Peyer's patch (tissue), 4 donors: Measurements from ENCODE around the gene RPL18. TPM values are rescaled to one million over a fixed set of nuclear protein-coding genes. Genes with fewer than 3 reads are reported as not detected.
A peak's percentile ranks its signal among the peaks of the same experiment; 100 is the strongest.
"Not testable (repeated sequence)": the region's sequence is repeated elsewhere in the genome, so short reads cannot be mapped to it uniquely, and the experiment has no call there.

Experiments used
- DNase-seq, 3 donors: peaks; one replicate each; pipeline ENCODE4 v3.0.0-alpha.2; 2017 to 2019
- H3K27ac ChIP-seq, 4 donors: fragments of 200-600 bp; sonication (generic); one replicate each; pipeline ENCODE4 v1.5.1; 2016 to 2019
- H3K27me3 ChIP-seq, 2 donors: fragments of 200-600 bp; sonication (generic); one replicate each; pipeline ENCODE4 v1.5.1; 2019
- H3K36me3 ChIP-seq, 3 donors: fragments of 200-600 bp; sonication (generic); one replicate each; pipeline ENCODE4 v1.5.1; 2016 to 2019
- H3K4me1 ChIP-seq, 4 donors: fragments of 200-600 bp; sonication (generic); one replicate each; pipeline ENCODE4 v1.5.1; 2016 to 2019
- H3K4me3 ChIP-seq, 4 donors: fragments of 200-600 bp; sonication (generic); 1 replicate in 3 of 4; 2 replicates in 1 of 4; pipeline ENCODE4 v1.5.1; 2016 to 2019; ENCODE audit warnings: mild to moderate bottlenecking in 1 of 4
- H3K9me3 ChIP-seq, 4 donors: fragments of 200-600 bp; sonication (generic); one replicate each; pipeline ENCODE4 v1.5.1; 2016 to 2019; ENCODE audit warnings: mild to moderate bottlenecking in 1 of 4
- CTCF ChIP-seq, 6 experiments: fragments of 450-650 bp in 4 of 6; fragments of 200-600 bp in 2 of 6; sonication (generic) in 1 of 6; IDR thresholded peaks; one replicate each; pipeline ENCODE4 v1.5.1; 2017 to 2019; ENCODE audit warnings: antibody characterized with exemption in 6 of 6, mild to moderate bottlenecking in 3 of 6, moderate library complexity in 1 of 6
- POLR2A ChIP-seq, 2 donors: fragments of 450-650 bp; IDR thresholded peaks; one replicate each; pipeline ENCODE4 v1.5.1; 2017; ENCODE audit warnings: antibody characterized with exemption in 2 of 2, mild to moderate bottlenecking in 2 of 2, moderate library complexity in 2 of 2
- total RNA-seq, 4 donors: library from RNA; depleted of rRNA; stranded (reverse); fragments of >200 nt; gene quantifications; one replicate each; pipeline ENCODE4 v1.1.0, GENCODE V29; 2016

RPL18 gene
- total RNA-seq, 4 donors from 2014 or later = 1,077 to 1,595 (median 1,505) TPM

- H3K4me3 ChIP-seq = no peak overlapping the region
- no peak for DNase-seq
- no peaks in the 10 kb centered on the region for H3K36me3 ChIP-seq
- H3K27me3 ChIP-seq = no peaks in the 10 kb centered on the region
- no peaks in the 10 kb centered on the region for H3K9me3 ChIP-seq
- no peak for TF ChIP-seq CTCF (IDR thresholded peaks at IDR 0.05)
- TF ChIP-seq POLR2A (IDR thresholded peaks at IDR 0.05) = no peak
- H3K4me1 ChIP-seq = peaks cover 0 to 6% (median 3%) of the 10 kb centered on the region in 4 donors
- H3K27ac ChIP-seq = no peak overlapping the region
These were observed 28.0 kb downstream of the RPL18 start for GRCh38 chr19:48591021-48591420.

GRCh38 chr19:48588670-48589401 is 30.1 kb downstream of the RPL18 start:
- no peaks in the 10 kb centered on the region for H3K36me3 ChIP-seq
- no peaks in the 10 kb centered on the region for H3K27me3 ChIP-seq
- TF ChIP-seq POLR2A (IDR thresholded peaks at IDR 0.05) (no peak), CTCF (IDR thresholded peaks at IDR 0.05) (peak; percentile 84 to 99 (median 95))
- H3K27ac ChIP-seq = peak overlapping the region in 1 of 4 donors; percentile 73
- peak overlapping the region; percentile 15 to 61 (median 26) for H3K4me3 ChIP-seq
- DNase-seq = peak; percentile 86 to 96 (median 96)
- peaks cover 0 to 6% (median 3%) of the 10 kb centered on the region in 4 donors for H3K4me1 ChIP-seq
- H3K9me3 ChIP-seq = no peaks in the 10 kb centered on the region

- peaks cover 0 to 6% (median 3%) of the 10 kb centered on the region in 4 donors for H3K4me1 ChIP-seq
- DNase-seq = no peak
- TF ChIP-seq CTCF (IDR thresholded peaks at IDR 0.05) (no peak), POLR2A (IDR thresholded peaks at IDR 0.05) (no peak)
- no peak overlapping the region for H3K4me3 ChIP-seq
- no peaks in the 10 kb centered on the region for H3K27me3 ChIP-seq
- no peak overlapping the region for H3K27ac ChIP-seq
- no peaks in the 10 kb centered on the region for H3K36me3 ChIP-seq
- no peaks in the 10 kb centered on the region for H3K9me3 ChIP-seq
These were observed 31.6 kb downstream of the RPL18 start for GRCh38 chr19:48587387-48587786.

- no peak overlapping the region for H3K27ac ChIP-seq
These were observed 36.8 kb downstream of the RPL18 start for GRCh38 chr19:48582168-48582567.

GRCh38 chr19:48578891-48579290 is 40.1 kb downstream of the RPL18 start:
- Histone ChIP-seq H3K36me3 (no peaks in the 10 kb centered on the region), H3K9me3 (no peaks in the 10 kb centered on the region), H3K4me1 (no peaks in the 10 kb centered on the region), H3K27ac (no peak overlapping the region), H3K4me3 (no peak overlapping the region), H3K27me3 (no peaks in the 10 kb centered on the region)
- no peak for TF ChIP-seq POLR2A (IDR thresholded peaks at IDR 0.05)
- TF ChIP-seq CTCF (IDR thresholded peaks at IDR 0.05) = no peak
- no peak for DNase-seq

More at GRCh38 chr19:48582168-48582567, 36.8 kb downstream of the RPL18 start:
- Histone ChIP-seq H3K9me3 (no peaks in the 10 kb centered on the region), H3K27me3 (no peaks in the 10 kb centered on the region), H3K4me1 (no peaks in the 10 kb centered on the region), H3K4me3 (no peak overlapping the region), H3K36me3 (no peaks in the 10 kb centered on the region)
- TF ChIP-seq POLR2A (IDR thresholded peaks at IDR 0.05) = no peak
- no peak for TF ChIP-seq CTCF (IDR thresholded peaks at IDR 0.05)
- DNase-seq = no peak

GRCh38 chr19:48577908-48578307 is 41.1 kb downstream of the RPL18 start:
- DNase-seq, H3K27ac ChIP-seq, H3K36me3 ChIP-seq, H3K4me3 ChIP-seq, H3K9me3 ChIP-seq, H3K4me1 ChIP-seq, H3K27me3 ChIP-seq: not testable (repeated sequence)
